Central memory CD8-positive, alpha-beta T cell (primary cell): ENCODE results near the gene NAT9.

Source experiments
- ATAC-seq: fragments of 150-1000 bp; cut with Tn5 transposase; replicated peaks from 2 replicates; pipeline ENCODE4 v1.10.0; 2022; ENCODE audit warnings: mild to moderate bottlenecking, moderate FRiP score, moderate number of reproducible peaks; ENCODE audit not compliant: poor library complexity, severe bottlenecking; ENCODE audit errors: extremely low read depth
- DNase-seq, 2 donors: peaks; one replicate each; pipeline ENCODE4 v3.0.0; 2021; ENCODE audit warnings: low spot score in 2 of 2
- H3K27ac Mint-ChIP-seq: one replicate; pipeline ENCODE4 v1.8.0; 2022; ENCODE audit warnings: low read depth, mild to moderate bottlenecking, moderate library complexity, mixed read lengths
- H3K27me3 Mint-ChIP-seq: one replicate; pipeline ENCODE4 v1.8.0; 2022; ENCODE audit warnings: mixed read lengths
- H3K36me3 Mint-ChIP-seq: one replicate; pipeline ENCODE4 v1.8.0; 2022; ENCODE audit warnings: mild to moderate bottlenecking, moderate library complexity, mixed read lengths; ENCODE audit not compliant: insufficient read depth
- H3K4me1 Mint-ChIP-seq: one replicate; pipeline ENCODE4 v1.8.0; 2022; ENCODE audit warnings: mixed read lengths
- H3K4me3 Mint-ChIP-seq: one replicate; pipeline ENCODE4 v1.8.0; 2022; ENCODE audit warnings: mild to moderate bottlenecking, moderate library complexity, mixed read lengths
- H3K9me3 Mint-ChIP-seq: one replicate; pipeline ENCODE4 v1.8.0; 2022; ENCODE audit warnings: mixed read lengths

The NAT9 gene

GRCh38 chr17:74800531-74800930 is 24.4 kb upstream of the NAT9 start:
- ATAC-seq (no peak), DNase-seq (no peak)
- H3K36me3 Mint-ChIP-seq = peaks cover 22% of the 10 kb centered on the region
- H3K4me1 Mint-ChIP-seq = no peaks in the 10 kb centered on the region
- no peaks in the 10 kb centered on the region for H3K27me3 Mint-ChIP-seq
- no peak overlapping the region for H3K4me3 Mint-ChIP-seq
- H3K9me3 Mint-ChIP-seq = no peaks in the 10 kb centered on the region
- H3K27ac Mint-ChIP-seq = no peak overlapping the region

GRCh38 chr17:74799097-74799496 is 23.0 kb upstream of the NAT9 start:
- Mint-ChIP-seq H3K36me3 (peaks cover 18% of the 10 kb centered on the region), H3K9me3 (no peaks in the 10 kb centered on the region), H3K27ac (no peak overlapping the region), H3K4me1 (no peaks in the 10 kb centered on the region), H3K4me3 (no peak overlapping the region), H3K27me3 (no peaks in the 10 kb centered on the region)
- ATAC-seq (no peak), DNase-seq (no peak)

GRCh38 chr17:74798239-74798707 is 22.1 kb upstream of the NAT9 start:
- DNase-seq (no peak), ATAC-seq (no peak)
- Mint-ChIP-seq H3K4me3 (no peak overlapping the region), H3K9me3 (no peaks in the 10 kb centered on the region), H3K27ac (no peak overlapping the region), H3K27me3 (no peaks in the 10 kb centered on the region), H3K4me1 (no peaks in the 10 kb centered on the region), H3K36me3 (peaks cover 18% of the 10 kb centered on the region)

- no peaks in the 10 kb centered on the region for H3K27me3 Mint-ChIP-seq
- no peaks in the 10 kb centered on the region for H3K9me3 Mint-ChIP-seq
- no peak overlapping the region for H3K4me3 Mint-ChIP-seq
- H3K4me1 Mint-ChIP-seq = no peaks in the 10 kb centered on the region
- ATAC-seq (no peak), DNase-seq (no peak)
- no peak overlapping the region for H3K27ac Mint-ChIP-seq
- peaks cover 17% of the 10 kb centered on the region for H3K36me3 Mint-ChIP-seq
Observed at GRCh38 chr17:74797824-74798223, 21.7 kb upstream of the NAT9 start.

- DNase-seq = no peak
- Mint-ChIP-seq H3K27me3 (no peaks in the 10 kb centered on the region), H3K36me3 (peaks cover 18% of the 10 kb centered on the region), H3K27ac (no peak overlapping the region), H3K9me3 (no peaks in the 10 kb centered on the region), H3K4me1 (no peaks in the 10 kb centered on the region), H3K4me3 (no peak overlapping the region)
- no peak for ATAC-seq
Observed at GRCh38 chr17:74796866-74797265, 20.7 kb upstream of the NAT9 start.

GRCh38 chr17:74796211-74796610 is 20.1 kb upstream of the NAT9 start:
- no peak overlapping the region for H3K4me3 Mint-ChIP-seq
- H3K36me3 Mint-ChIP-seq = peaks cover 18% of the 10 kb centered on the region
- H3K27ac Mint-ChIP-seq = no peak overlapping the region
- no peak for ATAC-seq
- no peaks in the 10 kb centered on the region for H3K27me3 Mint-ChIP-seq
- H3K4me1 Mint-ChIP-seq = peaks cover 6% of the 10 kb centered on the region
- DNase-seq = no peak
- H3K9me3 Mint-ChIP-seq = no peaks in the 10 kb centered on the region

GRCh38 chr17:74795327-74796020 is 19.3 kb upstream of the NAT9 start:
- peaks cover 12% of the 10 kb centered on the region for H3K4me1 Mint-ChIP-seq
- H3K27ac Mint-ChIP-seq = no peak overlapping the region
- DNase-seq (no peak), ATAC-seq (no peak)
- H3K36me3 Mint-ChIP-seq = peaks cover 22% of the 10 kb centered on the region
- H3K4me3 Mint-ChIP-seq = no peak overlapping the region
- no peaks in the 10 kb centered on the region for H3K9me3 Mint-ChIP-seq
- no peaks in the 10 kb centered on the region for H3K27me3 Mint-ChIP-seq

GRCh38 chr17:74792586-74793105 is 16.5 kb upstream of the NAT9 start:
- H3K4me1 Mint-ChIP-seq = peaks cover 24% of the 10 kb centered on the region
- peaks cover 30% of the 10 kb centered on the region for H3K36me3 Mint-ChIP-seq
- no peak overlapping the region for H3K27ac Mint-ChIP-seq
- DNase-seq = no peak
- no peaks in the 10 kb centered on the region for H3K9me3 Mint-ChIP-seq
- H3K27me3 Mint-ChIP-seq = no peaks in the 10 kb centered on the region
- ATAC-seq = no peak
- no peak overlapping the region for H3K4me3 Mint-ChIP-seq

GRCh38 chr17:74790161-74791058 is 14.3 kb upstream of the NAT9 start:
- no peak for DNase-seq
- no peak overlapping the region for H3K27ac Mint-ChIP-seq

GRCh38 chr17:74786431-74787055 is 10.4 kb upstream of the NAT9 start:
- H3K27me3 Mint-ChIP-seq = no peaks in the 10 kb centered on the region
- peaks cover 28% of the 10 kb centered on the region for H3K36me3 Mint-ChIP-seq
- DNase-seq = no peak
- no peak for ATAC-seq
- H3K4me1 Mint-ChIP-seq = peaks cover 46% of the 10 kb centered on the region
- H3K4me3 Mint-ChIP-seq = no peak overlapping the region
- no peak overlapping the region for H3K27ac Mint-ChIP-seq
- no peaks in the 10 kb centered on the region for H3K9me3 Mint-ChIP-seq

More at GRCh38 chr17:74790161-74791058, 14.3 kb upstream of the NAT9 start:
- peaks cover 24% of the 10 kb centered on the region for H3K4me1 Mint-ChIP-seq
- no peak overlapping the region for H3K4me3 Mint-ChIP-seq
- ATAC-seq = no peak
- H3K9me3 Mint-ChIP-seq = no peaks in the 10 kb centered on the region
- no peaks in the 10 kb centered on the region for H3K27me3 Mint-ChIP-seq
- peaks cover 29% of the 10 kb centered on the region for H3K36me3 Mint-ChIP-seq

- ATAC-seq = no peak
- H3K9me3 Mint-ChIP-seq = no peaks in the 10 kb centered on the region
- no peak overlapping the region for H3K27ac Mint-ChIP-seq
- no peak for DNase-seq
- no peaks in the 10 kb centered on the region for H3K27me3 Mint-ChIP-seq
- H3K4me3 Mint-ChIP-seq = no peak overlapping the region
- H3K36me3 Mint-ChIP-seq = peaks cover 28% of the 10 kb centered on the region
- H3K4me1 Mint-ChIP-seq = peaks cover 47% of the 10 kb centered on the region
Observed at GRCh38 chr17:74785981-74786360, 9.8 kb upstream of the NAT9 start.

- no peak overlapping the region for H3K4me3 Mint-ChIP-seq
- no peaks in the 10 kb centered on the region for H3K27me3 Mint-ChIP-seq
- ATAC-seq (no peak), DNase-seq (no peak)
- peaks cover 26% of the 10 kb centered on the region for H3K36me3 Mint-ChIP-seq
- H3K4me1 Mint-ChIP-seq = peaks cover 47% of the 10 kb centered on the region
- H3K27ac Mint-ChIP-seq = no peak overlapping the region
- no peaks in the 10 kb centered on the region for H3K9me3 Mint-ChIP-seq
Observed at GRCh38 chr17:74785096-74785980, 9.2 kb upstream of the NAT9 start.
